Measurements from ENCODE around the gene GHR.

Gene GHR

DNA sequence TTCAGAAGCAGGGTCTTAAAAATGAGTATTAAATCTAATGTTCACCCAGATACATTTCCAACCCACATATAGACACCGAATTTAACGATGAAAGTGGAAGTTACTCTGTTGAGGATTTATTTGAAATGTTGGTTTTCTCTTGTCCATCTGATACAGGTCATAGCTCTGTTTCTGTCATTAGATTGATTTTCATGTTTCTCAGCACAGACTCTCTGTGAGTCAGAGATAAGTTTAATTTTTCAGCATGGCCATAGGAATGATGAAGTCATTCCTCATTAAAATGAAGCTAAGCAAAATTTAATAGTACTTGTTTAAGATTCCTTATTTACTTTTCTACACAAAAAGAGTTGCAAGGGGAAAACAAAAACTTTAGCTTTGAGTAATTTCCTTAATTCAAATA lies 38.8 kb downstream of the GHR start:
- FAIRE-seq, result no peak

DNA sequence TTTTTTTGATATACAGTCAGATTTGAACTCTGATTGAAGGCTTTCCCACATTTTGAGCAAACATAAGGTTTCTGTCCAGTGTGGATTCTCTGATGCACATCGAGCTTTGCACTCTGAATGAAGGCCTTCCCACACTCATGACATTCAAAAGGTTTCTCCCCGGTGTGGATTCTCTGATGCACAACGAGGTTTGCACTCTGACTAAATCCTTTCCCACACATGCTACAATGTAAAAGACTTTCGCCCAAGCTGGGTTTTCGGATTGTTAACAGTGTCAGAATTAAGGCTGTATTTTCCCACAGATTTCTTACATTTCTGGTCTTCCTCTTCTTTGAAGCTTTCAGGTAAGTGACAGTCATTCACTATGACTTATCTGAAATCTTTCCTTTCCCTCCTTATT lies 44.3 kb downstream of the GHR start:
- FAIRE-seq, result no peak

DNA sequence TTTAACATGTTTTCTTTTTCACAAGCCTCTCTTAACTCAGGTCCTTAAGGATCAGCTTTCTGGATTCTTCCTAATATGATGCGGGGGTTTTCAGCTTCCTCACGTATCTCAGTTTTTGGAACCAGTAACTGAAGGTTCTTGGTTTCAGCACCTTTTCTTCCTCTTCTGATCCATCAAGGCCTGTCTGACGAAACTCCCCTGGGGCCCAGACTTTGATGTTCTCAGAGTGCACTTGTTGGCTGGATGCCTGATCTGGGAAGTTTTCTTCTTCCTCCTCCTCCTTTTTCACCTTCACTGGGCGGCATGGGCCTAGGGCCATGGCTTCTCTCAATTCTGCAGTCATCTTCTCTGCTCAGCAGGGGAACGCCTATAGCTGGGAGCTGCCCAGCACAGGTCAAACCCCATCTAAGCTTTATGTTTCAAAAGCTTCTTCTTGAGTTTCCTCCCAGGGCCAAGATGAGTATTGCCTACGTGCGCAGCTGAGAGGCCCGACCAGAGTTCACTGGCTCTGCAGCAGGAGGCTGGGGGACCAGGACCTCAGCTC lies 44.8 kb downstream of the GHR start:
- no peak for FAIRE-seq

DNA sequence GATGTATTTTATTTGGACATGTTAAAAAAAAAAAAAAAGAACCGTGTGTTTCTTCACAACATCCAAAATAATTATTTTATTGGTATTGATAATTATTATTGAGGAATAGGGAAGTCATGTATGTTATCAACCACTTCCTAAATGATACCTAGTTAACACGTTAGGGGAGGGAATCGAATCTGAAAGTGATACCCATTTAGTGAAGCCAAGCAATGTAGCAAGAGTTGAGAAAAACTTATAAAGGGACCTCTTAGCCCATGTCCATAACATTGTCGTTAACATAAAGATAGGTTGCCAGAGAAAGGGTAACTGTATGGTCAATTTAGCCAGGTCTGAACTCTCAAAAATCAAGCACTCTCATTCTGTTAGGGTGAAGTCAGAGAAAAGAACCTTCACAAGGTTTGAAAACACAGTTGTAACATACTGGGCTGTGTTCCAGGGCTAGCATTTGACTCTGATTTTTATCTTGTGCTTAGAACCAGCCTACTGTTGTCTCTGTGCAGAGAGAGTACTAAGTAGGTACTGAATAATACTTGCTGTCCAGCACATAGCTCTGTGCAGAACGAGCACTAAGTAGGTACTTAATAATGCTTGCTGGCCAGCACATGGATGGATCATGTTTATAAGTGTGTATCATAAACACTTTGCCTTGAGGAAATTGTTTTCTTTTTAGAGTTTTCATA lies 60.4 kb downstream of the GHR start:
- no peak for FAIRE-seq

DNA sequence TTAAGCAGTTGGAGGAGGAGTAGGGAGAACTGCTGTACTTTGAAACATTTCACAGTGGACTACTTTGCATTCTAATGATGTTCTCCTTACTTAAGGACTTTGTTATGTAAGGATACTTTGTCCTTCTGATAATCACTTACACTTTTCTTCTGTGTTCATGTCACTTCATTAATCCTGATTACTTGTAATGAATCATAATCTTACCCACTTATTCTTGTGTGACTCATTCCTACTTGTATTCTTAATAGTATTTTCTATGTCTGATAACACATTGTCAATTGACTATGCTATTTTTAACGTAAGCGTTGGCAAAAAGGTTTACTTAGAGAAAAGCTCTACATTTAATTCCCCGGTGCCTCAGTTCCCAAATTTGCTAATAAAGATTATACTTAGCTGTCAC lies 63.8 kb downstream of the GHR start:
- no peak for FAIRE-seq

DNA sequence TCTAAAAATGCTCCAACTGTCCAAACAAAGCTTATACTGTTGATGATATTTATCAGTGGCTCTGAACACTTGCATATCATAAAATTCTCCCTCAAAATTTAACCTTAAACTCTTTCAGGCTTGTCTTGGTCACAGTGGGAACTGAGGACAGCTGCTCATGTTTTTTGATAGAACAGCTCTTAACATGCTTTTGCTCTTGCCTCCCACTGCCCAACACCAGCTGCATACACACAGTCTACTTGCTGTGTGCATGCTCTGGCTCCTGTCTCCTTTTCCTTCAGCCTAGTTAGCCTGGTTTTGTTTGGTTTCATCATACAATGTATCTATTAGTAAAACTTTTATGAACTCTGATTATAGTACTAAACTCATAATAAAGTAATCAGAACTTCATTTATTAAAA lies 64.6 kb downstream of the GHR start:
- no peak for FAIRE-seq

DNA sequence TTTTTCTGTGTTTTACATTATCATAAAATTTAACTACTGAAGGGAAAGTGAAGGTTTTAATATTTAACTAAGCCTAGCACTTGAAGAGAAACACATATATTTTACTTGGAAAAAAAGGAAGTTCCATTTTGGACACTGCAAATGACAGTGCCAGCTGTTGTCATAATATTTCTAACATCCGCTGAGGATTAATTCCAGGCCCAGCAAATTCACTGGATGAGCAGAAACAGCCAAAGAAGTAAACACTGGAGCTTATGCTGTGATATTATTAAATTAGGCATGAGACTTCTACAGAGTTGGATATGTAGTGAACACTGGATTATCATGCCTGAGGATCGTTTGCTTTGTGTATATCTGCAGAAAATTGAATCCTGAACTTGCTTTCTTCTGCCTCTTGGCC lies 67.6 kb downstream of the GHR start:
- FAIRE-seq, result no peak

DNA sequence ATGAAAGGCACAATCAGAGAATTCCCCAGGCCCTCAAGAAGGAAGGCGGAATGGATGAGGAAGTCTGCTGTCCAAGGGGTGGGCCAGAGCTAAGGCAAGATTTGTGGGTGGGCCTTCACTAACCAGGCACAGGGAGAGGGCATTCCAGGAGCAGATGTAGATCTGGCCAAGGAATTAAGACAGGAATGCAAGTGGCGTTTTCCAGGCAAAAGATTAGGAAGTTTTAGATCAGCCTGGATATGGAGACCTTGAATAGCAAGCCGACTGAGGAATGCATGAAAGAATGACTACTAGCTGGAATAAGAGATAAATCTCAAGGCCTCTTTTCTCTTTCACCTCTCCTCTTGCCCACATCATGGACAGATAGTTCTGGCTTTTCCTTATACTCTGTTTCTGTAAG lies 68.5 kb downstream of the GHR start:
- no peak for FAIRE-seq

DNA sequence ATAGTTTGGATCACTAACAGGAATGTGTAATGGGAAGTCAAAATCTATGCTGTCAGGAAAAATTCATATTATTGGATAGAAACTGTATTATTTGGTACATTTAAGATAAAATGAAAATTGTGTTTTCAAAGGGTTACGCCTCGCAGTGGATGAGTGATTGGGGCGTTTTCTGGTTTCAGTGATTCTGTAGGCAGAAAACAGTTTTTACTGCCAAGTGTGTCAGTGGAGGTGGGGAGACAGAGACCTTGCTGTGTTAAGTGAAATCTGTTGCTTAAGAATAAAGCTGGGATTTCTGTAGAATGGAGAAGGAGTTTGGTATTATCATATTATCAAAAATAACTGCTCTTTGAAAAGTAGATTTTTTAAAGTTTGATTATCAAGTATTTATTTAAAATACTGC lies 69.7 kb downstream of the GHR start:
- no peak for FAIRE-seq

DNA sequence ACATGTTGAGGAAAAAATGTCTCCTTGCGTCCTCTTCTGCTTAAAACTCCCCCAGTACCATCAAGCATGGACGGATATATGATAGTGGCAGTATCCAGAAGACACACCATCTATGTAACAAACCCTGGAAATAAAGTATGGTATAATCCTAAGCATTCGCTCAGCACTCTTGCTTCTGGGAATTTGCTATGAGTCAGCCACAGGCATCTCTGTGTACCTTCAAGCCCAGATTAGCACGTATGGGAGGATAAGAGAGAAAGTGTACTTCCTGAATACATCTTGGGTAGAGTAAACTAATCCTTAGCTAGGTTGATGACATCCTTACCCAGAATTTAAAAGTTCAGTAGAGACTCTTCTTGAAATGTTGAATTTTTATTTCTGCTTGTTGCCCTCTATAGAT lies 71.2 kb downstream of the GHR start:
- FAIRE-seq, result no peak

DNA sequence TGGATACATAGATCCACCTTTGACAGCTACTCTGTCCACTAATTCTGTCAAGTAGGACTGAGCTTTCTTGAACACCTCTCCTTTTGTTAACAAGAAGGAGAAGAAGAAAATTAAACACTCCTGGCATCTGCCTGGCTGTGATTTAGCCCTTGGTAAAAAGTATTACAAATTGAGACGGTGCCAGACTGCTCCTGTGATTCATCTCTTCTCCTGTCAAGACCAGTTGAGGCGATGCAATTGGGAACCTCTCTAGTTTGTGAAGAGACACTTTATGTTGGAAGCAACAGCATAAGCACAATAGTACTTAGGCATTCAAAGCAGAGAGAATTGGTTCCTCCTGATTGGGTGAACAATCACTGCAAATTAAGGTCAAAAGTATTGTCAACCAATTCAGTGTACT lies 72.7 kb downstream of the GHR start:
- no peak for FAIRE-seq

DNA sequence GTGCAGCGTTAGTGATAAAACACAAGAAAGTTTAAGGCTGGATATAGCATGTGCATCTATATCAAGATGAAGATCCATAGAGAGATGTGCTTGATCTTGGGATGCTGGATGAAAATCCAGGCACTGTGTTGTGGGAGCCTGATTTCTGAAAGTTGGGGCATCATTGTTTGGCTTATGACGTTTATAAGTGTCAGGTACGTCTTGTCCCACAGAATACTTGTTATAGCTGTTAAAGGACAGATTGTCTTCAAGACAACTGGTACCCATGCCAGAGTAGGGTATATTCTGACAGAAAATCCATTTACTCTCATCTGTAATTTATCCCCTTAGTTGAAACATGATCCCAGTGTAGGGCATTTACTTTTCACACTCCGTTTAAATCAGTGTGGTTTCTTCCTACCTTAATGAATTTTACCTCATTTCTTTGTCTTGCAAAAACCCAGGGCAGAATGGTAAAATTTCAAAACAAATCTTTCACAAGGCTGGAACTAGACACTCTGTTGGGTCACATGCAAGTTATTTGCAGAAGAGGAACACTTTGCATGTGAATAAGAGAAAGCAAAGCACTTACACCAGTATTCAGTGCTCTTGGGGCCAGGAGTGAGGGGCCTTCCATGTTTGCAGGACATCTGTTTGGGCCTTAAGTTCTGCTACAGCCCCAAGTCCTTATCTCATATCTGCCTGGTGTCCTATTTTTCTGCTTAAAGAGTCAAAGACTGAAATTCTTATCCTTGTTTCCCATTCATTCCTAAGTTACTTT lies 73.3 kb downstream of the GHR start:
- no peak for FAIRE-seq

DNA sequence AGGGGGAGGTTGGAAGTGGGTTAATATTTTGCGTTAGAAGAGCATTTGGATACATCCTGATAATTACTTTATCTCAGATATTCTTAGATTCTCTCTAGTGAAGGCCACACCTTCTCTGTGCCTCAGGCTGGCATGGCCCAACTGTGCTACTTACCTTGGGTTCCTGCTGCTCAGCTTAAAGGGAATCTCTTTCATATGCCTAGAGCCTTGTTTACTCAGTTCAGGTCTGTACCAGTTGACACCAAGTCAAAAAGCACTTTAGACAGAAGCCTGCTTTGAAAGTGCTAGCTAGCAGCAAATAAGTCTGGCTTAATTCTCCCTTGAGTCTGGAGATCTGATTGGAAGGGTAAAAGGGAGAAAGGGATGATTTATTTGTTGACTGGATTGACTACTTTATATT lies 74.8 kb downstream of the GHR start:
- FAIRE-seq, result no peak

DNA sequence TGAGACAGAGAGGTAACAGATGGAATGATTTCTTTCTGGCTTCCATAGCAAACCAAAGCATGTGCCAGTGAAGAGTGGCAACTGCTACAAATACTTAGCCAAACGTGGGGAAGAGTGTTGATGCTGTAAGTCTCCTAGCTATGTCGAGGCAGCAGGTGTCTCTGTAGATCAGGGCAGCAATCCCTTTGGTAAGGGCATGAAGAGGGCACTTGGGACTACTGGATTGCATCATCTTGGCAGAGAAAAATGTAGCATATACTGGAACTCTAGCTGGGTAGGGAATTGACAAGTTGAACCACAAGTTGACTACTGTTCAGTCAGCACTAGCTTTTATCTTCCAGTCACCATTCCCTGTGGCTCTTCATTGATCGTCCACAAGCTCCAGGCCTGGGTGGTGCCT lies 75.8 kb downstream of the GHR start:
- FAIRE-seq, result no peak

DNA sequence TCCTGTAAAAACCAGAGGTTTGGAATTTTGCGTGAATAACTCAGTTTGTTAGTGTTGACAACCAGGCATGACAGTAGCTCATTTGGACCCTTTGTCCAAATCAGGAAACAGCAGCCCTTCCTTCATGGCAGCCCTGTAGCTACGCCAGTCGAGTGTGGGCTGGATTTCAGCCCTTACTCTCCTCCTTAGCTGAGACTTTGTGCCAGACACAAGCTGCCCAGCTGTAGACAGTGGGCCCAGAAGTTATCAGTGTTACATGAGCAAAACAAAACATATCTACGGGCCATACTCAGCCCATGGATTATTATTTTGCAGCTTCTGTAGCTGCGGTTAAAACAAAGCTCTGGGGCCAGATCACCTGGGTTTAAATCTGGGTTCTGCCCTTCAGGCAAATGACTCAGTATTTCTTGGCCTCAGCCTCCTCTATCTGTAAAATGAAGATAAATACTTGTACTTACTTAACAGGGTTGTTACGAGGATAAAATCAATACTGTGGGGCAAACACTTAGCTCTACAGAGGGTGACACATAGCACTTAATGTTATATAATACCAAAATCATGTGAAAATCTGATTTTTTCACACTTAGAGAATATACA lies 76.9 kb downstream of the GHR start:
- FAIRE-seq, result no peak

DNA sequence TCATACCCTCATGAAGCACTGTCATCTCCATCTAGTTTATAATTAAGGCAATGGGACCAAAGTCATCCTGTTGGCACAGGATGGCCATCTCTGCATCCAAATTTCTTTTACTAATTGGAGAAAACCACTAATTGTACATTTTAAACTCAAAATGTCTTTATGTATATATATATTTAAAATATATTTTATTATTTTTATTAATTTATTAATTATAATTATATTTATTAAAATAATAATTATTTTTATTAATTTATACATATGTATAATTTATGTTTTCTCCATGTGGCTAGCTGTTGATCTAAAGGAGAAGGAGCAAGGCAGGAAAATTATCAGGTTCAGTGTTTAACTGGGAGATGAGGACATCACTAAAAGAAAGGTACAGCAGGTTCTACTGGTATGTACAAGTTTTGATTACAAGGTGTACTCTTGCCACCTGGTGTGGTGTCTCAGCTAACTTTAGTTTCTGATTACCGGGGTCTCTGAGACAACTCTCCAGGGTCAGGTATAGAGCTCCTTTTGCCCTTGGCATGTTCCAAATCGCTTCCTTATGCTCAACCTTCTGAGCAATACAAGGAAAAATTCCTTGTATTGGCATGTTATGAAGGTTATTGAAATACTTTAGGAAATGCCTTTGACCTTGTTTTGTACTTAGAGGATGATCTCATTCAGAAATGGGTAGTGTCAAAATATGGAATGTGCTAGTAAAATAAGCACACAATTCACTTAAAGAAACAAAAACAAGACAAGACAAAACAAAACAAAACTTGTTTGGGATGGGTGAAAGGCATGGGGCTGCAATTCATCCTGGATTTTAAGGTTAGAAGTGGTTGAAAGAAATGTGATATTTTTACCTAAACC lies 79.6 kb downstream of the GHR start:
- no peak for FAIRE-seq

DNA sequence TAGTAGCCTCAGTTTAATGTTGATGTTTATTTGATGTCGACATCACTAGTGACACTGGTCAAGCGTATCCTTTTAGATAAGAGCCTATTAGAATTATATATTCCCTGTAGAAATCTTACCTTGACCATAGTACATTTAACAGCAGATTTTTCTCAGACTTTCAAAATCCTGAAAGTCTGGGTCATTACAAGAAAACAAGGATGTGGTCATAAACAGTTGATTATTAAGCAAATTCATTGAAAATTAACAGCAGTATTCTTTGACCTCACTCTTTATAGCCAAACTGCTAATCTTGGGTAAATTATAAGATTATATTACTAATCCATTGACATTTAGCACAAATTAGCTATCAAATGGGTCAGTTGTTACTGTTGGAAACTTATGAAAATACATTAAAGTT lies 83.4 kb downstream of the GHR start:
- FAIRE-seq, result no peak

DNA sequence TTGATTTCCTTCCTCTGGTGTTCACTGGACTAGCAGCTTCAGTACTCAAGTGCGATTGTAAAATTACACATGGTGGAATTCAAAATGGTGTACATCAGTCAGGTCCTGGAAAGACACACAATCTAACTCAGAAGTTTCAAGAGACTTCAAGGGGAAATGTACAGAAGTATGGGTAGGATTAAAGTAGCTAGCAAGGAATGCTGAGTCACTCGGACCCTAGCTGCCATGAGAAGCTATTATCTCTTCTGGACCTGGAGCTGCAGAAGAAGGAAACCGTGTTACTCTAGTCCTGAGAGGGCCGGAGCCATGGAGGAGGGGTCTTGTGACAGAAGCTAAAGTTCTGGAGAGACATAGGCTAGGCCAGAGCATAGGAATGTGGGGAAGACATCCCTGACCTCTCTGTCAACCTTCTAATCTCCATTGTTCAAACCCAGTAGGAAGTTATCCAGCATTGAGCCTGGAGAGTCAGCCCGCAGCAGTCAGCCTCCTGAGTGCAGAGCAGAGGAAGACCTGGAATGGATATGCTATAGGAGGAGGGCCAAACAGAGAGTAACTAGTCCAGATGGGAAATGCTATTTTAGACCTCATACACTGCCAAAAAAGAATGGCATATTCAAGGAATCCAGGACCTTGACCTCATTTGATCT lies 84.3 kb downstream of the GHR start:
- FAIRE-seq, result no peak

DNA sequence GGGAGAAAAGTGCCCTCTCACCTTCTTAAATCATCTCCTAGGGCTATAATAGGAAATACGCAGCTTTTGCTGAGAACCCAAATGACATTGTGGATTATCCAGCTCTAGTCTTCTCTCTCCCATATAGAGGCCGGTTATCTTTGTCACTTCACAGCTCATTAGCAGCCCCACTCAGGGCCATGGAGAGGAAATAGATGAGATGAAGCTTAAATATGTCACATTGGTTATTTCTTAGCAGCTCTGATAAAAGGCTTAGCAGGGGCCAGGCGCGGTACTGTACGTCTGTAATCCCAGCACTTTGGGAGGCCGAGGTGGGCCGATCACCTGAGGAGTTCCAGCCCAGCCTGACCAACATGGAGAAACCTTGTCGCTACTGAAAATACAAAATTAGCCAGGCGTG lies 90.0 kb downstream of the GHR start:
- FAIRE-seq, result no peak

DNA sequence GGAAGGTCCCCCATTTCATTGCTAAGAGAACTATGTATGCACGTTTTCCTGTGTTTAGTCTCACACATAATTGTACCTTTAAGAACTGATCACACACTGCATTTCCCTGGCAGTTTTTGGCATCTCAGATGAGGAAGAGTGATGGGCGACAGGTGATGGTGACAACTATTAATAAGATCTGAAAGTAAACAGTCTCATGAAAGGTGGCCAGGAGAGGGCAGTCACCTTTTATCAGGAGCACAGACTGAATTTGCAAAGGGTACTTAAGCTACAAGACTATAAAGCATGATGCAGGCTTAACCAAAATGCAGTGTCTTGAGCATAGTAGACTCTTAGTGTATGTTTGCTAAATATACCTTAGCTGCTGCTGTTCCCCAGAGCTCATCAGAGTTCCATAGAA lies 91.5 kb downstream of the GHR start:
- no peak for FAIRE-seq

DNA sequence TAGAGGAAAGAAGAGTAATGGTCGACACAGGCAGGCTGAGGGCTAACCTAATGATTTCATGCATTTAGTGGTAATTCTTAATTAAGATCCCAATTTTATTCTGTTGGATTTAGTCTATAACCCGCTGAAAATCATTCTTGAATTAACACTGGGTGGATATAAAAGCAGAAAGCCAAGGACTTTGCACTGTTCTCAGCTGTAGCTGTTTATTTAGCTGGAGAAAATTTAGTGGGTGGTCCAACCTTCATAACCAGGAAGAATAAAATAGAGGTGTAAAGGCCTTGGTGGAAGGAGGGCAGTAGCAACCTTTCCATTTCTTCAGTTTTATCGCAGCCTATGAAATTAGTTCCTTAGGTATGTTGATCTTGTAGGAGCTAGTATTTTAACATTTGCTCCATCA lies 92.3 kb downstream of the GHR start:
- FAIRE-seq, result no peak

DNA sequence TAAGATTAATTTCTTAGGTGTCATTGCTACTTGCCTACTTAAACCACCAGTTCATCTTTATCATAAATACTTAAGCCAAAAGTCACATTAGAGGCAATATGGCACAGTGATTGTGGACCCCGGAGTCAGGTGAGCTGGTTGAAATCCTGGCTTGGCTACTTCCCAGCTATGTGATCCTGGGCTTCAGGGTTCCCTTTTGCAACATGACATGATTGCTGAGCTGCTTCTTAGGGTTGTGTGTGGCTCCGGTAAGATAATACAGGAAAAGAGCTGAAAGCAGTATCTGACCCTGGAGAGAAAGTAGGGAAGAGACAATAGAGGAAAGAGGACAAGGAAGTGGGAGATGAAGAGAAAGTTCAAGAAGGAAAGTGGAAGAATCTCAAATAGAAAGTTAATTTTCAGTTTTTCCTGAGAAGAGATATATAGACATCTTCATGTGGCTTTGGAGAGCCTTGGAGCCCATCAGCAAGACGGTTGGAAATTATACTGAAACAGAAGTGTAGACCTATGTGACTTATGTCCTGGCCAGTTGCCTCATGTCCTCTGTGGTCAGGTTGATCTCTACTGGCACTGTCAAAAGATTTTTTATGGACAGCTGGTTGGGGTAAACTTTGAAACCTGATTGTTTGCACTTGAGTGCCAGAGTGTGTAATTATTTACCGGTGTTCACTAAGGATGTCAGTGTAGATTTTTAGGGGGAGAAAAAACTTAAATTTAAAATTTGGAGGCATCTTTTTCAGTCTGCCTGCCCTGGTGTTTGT lies 93.2 kb downstream of the GHR start:
- no peak for FAIRE-seq
